Nasal cavity respiratory epithelium epithelial cell of viscerocranial mucosa (primary cell): ENCODE measurements around the gene USP13. TPM values are rescaled to one million over a fixed set of nuclear protein-coding genes. Genes with fewer than 3 reads are reported as not detected.

Experiments used
- total RNA-seq: library from RNA; depleted of rRNA; stranded (reverse); fragments of >200 nt; gene quantifications from 2 replicates; pipeline ENCODE4 v1.2.3, GENCODE V29; 2014

Gene USP13
- 2.1 and 4.1 TPM in 2 replicates for total RNA-seq

GRCh38 chr3:179652447-179653095 lies at the start of gene USP13:
TSS of gene USP13 (plus strand) at chr3:179653040. CDS start at chr3:179653226, 186 bp downstream.

GRCh38 chr3:179604321-179605078 lies 48.3 kb upstream of the USP13 start, which contains the start of the genes MRPL47 and NDUFB5:
TSS of gene MRPL47 (minus strand) at chr3:179604638. CDS start at chr3:179604624, 14 bp downstream.
TSS of gene NDUFB5 (plus strand) at chr3:179604794. CDS start at chr3:179604816, 22 bp downstream.

Other genes starting within 250 kb of the USP13 start
- gene GNB4, start 201.6 kb upstream of the USP13 start, total RNA-seq, result 19.9 and 20.8 TPM in 2 replicates
- gene ACTL6A, start 90.1 kb upstream of the USP13 start, total RNA-seq, result 81.7 and 139 TPM in 2 replicates
- 30.5 and 54.3 TPM in 2 replicates for gene MRPL47, start 48.4 kb upstream of the USP13 start, total RNA-seq
- gene NDUFB5, start 48.2 kb upstream of the USP13 start, total RNA-seq, result 91.3 and 116 TPM in 2 replicates